GM18870 (cell line): ENCODE data around the gene PLS3.
A peak's percentile ranks its signal among the peaks of the same experiment; 100 is the strongest.
"Not testable (repeated sequence)": the region's sequence is repeated elsewhere in the genome, so short reads cannot be mapped to it uniquely, and the experiment has no call there.

Experiments used
- ATAC-seq: cut with Tn5 transposase; IDR thresholded peaks from one replicate; pipeline ENCODE4 v1.9.1; 2021; ENCODE audit warnings: moderate library complexity; ENCODE audit not compliant: unreplicated experiment

The PLS3 gene

GRCh38 chrX:115602729-115603389 lies 41.9 kb downstream of the PLS3 start:
- ATAC-seq = no peak

DNA sequence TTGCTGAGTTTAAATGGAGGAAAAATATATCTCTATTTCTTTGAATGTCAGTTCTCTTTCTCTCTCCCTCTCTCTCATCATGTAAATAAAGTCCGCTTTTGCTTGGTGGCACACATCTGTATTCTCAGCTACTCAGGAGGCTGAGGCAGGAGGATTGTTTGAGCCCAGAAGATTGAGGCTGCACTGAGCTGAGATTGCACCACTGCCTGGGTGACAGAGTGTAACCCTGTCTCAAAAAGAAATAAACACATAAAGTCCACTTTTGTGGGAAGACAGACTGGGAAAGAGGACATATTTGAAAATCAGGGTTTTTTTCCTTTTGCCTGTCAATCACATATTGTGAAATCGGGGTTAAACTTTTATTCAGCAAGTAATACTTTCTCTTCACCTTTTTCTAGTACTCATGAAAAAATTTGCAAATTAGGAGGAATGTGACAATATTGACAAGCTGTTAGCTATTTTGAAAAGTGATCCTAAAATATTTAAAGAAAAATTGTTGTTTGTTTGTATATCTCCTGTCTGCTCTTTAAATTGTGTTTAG lies 42.6 kb downstream of the PLS3 start:
- ATAC-seq = no peak

GRCh38 chrX:115606861-115607260 lies 45.9 kb downstream of the PLS3 start:
- ATAC-seq = no peak

- no peak for ATAC-seq
Measured at GRCh38 chrX:115609621-115610020, 48.6 kb downstream of the PLS3 start.

- peak; percentile 98 for ATAC-seq
Measured at GRCh38 chrX:115616943-115617563, 56.1 kb downstream of the PLS3 start.

DNA sequence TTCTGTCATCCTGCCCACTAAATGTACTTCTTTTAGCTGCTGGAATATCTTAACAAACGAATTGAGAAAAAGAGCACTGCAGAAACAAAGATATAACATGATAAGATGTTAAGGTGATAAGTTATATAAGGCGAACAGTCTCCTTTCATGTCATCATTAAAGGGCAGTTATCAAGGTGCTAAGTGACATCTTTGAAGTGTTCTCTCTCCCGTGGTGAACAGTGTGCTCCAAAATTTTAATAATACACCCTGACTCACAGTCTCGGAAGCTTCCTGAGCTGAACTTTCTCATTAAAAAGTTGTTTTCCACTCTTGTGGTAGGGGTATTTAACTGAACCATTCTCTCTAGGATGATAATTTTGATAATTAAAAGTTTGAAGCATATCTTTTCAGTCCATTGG lies 61.6 kb downstream of the PLS3 start:
- no peak for ATAC-seq

DNA sequence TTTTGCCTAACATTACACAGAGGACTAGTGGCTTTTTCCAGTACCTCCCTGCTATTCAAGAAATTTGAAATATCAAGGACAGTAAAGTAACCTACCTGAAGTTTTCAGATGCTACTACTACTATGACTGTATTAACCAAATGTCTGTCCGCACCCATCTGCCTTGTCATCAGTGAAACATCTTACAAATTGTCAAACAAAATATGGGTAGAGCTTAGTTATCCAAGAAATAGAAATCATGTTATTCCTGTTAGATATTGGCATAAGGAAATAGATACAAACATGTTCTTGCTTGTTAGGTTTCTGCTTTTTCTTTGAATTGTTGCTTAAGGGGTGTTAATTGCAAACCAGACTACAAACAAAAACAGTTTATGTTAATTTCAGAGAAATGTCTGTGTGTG lies 63.9 kb downstream of the PLS3 start:
- ATAC-seq = no peak

DNA sequence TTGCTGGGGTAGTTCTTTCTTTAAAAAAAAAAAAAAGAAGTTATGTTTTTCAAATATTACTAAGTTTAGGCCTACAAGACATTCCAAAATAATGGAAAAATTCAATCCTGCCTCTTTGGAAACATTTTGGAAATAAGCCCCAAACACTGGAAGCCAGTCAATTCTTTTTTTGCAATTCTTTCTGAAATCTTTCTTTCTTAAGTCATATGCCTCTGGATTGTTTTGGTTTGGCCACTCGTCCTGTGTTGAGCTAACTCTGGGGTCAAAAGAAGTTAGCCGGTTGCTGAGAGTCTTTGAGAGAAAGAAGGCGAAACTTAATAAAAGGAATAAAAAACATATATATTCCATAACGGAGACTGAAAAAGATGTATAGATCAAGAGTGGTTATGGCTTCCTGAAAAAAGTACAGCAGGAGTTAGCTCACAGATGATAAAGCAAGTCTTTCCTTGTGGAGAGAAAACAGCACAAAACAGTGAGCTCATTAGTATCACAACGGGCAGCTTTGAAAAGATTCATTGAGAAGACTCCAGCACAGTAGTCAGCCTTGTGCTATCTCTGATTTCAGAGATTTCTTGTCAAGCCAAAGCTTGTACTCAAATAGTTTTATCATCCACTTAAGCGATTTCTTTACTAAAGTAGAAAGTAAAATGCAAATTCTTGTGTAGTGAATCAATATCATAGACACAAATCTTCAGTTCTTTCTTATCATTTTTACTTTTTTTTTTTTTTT lies 64.8 kb downstream of the PLS3 start:
- no peak for ATAC-seq

DNA sequence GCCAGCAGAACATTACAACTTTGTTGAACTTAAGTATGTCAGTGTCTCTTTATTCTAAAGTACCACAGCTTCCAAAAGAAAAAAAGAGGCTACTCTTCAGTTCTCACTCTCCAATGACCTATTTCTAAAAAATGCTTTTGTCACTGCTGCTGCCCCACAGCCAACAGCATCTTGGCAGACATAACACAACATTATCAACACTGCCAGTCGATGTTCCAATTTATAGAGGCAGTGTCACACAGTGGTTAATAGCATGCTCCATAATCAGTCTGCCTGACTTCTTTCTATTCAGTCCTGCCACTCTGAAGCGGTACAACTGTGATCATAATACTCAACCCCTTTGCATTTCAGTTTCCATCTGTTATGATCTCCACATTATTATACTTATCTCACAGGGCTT lies 69.2 kb downstream of the PLS3 start:
- ATAC-seq = no peak

DNA sequence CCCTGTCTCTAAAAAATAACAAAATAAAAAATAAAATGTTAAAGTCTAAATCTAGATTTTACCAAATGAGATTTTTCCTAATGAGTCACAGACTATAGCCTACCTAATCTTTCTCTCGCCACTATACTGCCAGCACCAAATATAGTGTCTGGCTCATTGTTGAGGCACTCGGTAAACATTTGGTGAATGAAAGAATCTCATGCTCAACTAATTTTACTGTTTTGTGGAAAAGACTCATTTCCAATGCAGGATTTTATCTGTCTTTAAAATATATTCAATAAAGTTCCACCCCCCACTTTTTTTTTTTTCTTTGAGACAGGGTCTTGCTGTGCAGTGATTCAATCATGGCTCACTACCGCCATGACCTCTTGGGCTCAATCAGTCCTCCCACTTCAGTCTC lies 71.5 kb downstream of the PLS3 start:
- no peak for ATAC-seq

GRCh38 chrX:115633397-115633796 lies 72.4 kb downstream of the PLS3 start:
- ATAC-seq = not testable (repeated sequence)

DNA sequence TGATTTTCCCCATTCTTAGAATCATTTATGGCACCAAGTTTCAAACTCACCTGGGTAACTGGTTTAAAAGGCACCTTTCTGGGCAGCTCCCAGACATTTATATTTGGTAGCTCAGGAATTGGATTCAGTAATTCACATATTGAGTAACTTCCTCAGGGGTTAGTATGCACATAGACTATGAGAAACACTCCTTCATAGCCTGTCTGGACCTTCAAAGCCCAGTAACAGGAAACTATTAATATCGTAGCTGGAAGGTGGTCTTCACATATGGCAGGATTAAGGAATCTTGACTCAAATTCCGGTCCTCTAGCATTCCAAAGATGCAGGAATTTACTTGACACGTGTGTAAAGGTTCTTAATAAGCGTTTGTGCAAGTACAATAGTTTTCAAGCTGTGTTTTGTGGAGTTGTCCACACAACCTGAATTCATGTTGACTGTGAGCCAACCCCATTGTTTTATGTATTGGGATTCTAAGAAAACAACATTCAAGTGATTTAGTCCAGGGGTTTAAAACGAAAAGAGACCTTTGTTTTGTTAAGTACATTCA lies 78.4 kb downstream of the PLS3 start:
- no peak for ATAC-seq

DNA sequence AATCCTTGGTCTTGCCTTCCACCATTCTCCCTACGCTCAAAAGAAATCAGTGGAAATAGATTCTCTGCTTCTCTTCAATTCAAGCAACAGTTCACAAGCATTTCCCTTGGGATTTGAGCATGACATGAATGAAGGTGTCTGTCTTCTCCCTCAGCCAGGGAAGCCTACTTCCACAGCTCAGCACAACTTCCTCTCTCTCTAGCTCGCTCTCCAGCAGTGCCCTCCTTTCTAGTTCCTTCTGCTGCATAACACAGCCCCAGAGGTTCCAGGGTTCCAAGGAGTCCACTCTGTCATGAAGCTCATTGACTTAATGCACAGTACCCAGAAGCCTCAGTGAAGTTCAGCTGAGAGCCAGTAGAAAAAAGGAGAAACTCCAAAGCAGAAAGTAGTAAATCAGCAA lies 81.3 kb downstream of the PLS3 start:
- no peak for ATAC-seq

DNA sequence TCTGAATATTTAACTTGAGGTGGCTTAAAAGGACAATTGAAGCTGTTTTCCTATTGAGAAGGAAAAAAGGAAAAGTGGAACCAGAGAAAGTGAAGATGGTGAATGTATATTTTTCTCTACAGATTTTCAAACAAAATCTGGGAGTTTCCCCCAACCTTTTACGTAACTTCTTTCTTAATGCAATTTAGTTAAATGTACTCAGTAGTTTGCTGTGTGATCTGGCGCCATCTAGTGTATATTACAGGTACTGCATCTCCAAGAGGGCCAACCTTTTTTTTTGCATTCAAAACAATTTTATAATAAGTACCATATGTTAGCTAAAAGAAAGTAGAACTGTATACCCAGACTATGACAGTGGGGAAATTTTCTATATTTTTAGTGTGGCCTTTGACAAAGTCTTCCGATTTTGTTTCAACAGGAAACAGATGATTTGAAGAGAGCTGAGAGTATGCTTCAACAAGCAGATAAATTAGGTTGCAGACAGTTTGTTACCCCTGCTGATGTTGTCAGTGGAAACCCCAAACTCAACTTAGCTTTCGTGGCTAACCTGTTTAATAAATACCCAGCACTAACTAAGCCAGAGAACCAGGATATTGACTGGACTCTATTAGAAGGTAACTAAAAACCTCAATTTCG lies 82.0 kb downstream of the PLS3 start:
- ATAC-seq = peak; percentile 52

GRCh38 chrX:115644397-115644796 lies 83.4 kb downstream of the PLS3 start:
- ATAC-seq = not testable (repeated sequence)

GRCh38 chrX:115649461-115650063 lies 88.6 kb downstream of the PLS3 start:
- no peak for ATAC-seq

DNA sequence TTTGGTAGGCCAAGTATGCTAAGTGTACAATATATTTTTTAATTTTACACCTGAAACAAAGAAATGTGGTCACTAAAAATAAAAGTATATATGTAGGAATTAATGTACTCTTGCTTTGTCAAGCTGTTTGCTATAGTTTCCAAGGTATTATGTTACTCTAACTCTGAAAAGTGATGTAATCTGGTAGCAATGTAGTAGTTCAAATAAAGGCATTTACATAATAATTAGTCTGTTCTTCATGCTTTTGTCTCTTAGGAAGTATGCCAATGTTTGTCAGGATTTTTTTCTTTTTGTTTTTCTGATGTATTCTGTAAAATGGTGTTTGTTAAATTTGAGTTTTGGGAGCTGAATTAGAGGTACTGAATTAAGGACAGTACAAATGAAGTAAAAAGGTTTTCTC lies 89.5 kb downstream of the PLS3 start:
- no peak for ATAC-seq

DNA sequence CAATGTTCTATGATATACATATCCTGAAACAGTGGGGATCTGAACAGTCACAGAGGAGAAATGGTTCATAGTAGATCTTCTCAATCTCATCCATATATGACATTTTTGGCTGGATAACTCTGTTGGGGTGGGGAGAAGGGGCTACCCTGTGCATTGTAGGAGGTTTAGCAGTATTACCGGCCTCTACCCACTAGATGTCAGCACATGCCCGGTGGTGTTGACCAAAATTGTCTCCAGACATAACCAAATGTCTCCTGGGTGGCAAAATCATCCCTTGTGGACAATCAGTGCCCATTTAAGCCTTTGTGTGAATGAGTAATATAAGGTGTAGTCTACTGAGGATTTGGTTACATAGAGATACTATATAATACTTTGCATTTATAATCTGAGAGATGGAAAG lies 89.9 kb downstream of the PLS3 start:
- ATAC-seq = peak; percentile 78

DNA sequence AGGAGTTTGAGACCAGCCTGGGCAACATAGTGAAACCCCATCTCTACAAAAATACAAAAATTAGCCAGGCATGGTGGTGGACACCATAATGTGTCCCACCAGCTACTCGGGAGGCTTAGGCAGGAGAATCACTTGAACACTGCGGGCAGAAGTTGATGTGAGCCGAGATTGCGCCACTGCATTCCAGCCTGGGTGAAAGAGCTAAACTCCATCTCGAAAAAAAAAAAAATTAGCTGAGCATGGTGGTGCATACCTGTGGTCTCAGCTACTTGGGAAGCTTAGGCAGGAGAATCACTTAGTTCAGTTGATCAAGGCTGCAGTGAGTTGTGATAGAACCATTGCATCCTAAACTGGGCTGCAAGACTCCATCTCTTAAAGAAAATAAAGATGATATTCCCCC lies 91.2 kb downstream of the PLS3 start:
- ATAC-seq = no peak

GRCh38 chrX:115665122-115665521 lies 104.1 kb downstream of the PLS3 start:
- ATAC-seq = no peak

DNA sequence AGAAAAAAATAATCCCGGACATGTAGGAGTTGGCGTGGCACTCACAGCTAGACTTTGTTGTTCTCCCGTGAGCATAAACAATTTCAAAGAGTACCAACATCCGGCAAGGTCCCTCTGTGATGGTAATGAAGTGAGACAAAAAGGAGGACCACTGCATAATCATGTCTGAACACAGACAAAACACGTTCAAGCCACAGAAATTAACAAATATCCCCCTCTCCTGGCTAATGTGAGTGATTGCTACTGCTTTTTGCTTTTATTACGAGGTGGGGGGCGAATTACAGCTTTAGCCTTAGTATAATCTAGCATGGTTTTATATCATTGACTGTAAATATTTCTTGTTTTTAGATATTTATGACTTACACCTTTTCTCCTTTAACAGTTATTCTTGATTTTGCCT lies 118.5 kb downstream of the PLS3 start:
- no peak for ATAC-seq
